Smooth muscle cell (in vitro differentiated cells): ENCODE measurements around the gene FBRSL1. TPM values are rescaled to one million over a fixed set of nuclear protein-coding genes. Genes with fewer than 3 reads are reported as not detected.

Source experiments
- DNase-seq: peaks from one replicate; lab custom pipeline; 2025; ENCODE audit not compliant: unreplicated experiment; lab: John Stamatoyannopoulos, UW
- H2AFZ ChIP-seq: fragments of 200-600 bp; sonication (generic); 2 replicates; pipeline ENCODE4 v1.6.0; 2016; ENCODE audit warnings: antibody characterized with exemption, low read depth, mild to moderate bottlenecking
- H3F3A ChIP-seq: fragments of 200-600 bp; sonication (generic); 2 replicates; pipeline ENCODE4 v1.6.0; 2017; ENCODE audit warnings: antibody characterized with exemption, low read depth
- H3K27ac ChIP-seq: fragments of 200-600 bp; sonication (generic); 2 replicates; pipeline ENCODE4 v1.5.1; 2016; ENCODE audit warnings: low read depth, mild to moderate bottlenecking
- H3K27me3 ChIP-seq: fragments of 200-600 bp; sonication (generic); 2 replicates; pipeline ENCODE4 v1.6.1; 2016; ENCODE audit warnings: low read depth, mild to moderate bottlenecking
- H3K36me3 ChIP-seq: fragments of 200-600 bp; sonication (generic); 2 replicates; pipeline ENCODE4 v1.5.1; 2016; ENCODE audit warnings: low read depth
- H3K4me1 ChIP-seq: fragments of 200-600 bp; sonication (generic); 2 replicates; pipeline ENCODE4 v1.5.1; 2016; ENCODE audit warnings: low read depth
- H3K4me2 ChIP-seq: fragments of 200-600 bp; sonication (generic); 2 replicates; pipeline ENCODE4 v1.6.0; 2016; ENCODE audit warnings: mild to moderate bottlenecking
- H3K4me3 ChIP-seq: fragments of 200-600 bp; sonication (generic); 2 replicates; pipeline ENCODE4 v1.5.1; 2016; ENCODE audit warnings: mild to moderate bottlenecking
- H3K79me2 ChIP-seq: fragments of 200-600 bp; sonication (generic); 2 replicates; pipeline ENCODE4 v1.6.0; 2016; ENCODE audit warnings: low read depth, mild to moderate bottlenecking
- H3K9ac ChIP-seq: fragments of 200-600 bp; sonication (generic); 2 replicates; pipeline ENCODE4 v1.6.0; 2016; ENCODE audit warnings: low read depth
- H3K9me3 ChIP-seq: fragments of 200-600 bp; sonication (generic); replicated peaks from 2 replicates; pipeline ENCODE4 v1.5.1; 2016; ENCODE audit warnings: low read depth
- H4K20me1 ChIP-seq: fragments of 200-600 bp; sonication (generic); 2 replicates; pipeline ENCODE4 v1.6.0; 2016; ENCODE audit warnings: low read depth
- WGBS: methylation state at CpG from one replicate; pipeline ENCODE4 v1.1.7; 2016; ENCODE audit warnings: low lambda C conversion rate; 5-methylcytosine and 5-hydroxymethylcytosine counted together
- polyA plus RNA-seq: library from polyadenylated mRNA; unstranded; fragments of >200 nt; fragmentation: Nextera tagmentation; extraction: Ambion mirVana; gene quantifications from 2 replicates; pipeline ENCODE4 v1.2.1, GENCODE V29; 2016
- total RNA-seq: library from RNA; depleted of rRNA; stranded (reverse); fragments of >200 nt; gene quantifications from 2 replicates; pipeline ENCODE4 v1.2.3, GENCODE V29; 2014
- TF ChIP-seq, protein P1 (sequence below): fragments of 200-600 bp; sonication (generic); IDR thresholded peaks from 2 replicates; pipeline ENCODE4 v1.5.1; 2017; ENCODE audit warnings: borderline replicate concordance, mild to moderate bottlenecking, antibody characterized with exemption; ENCODE audit not compliant: insufficient read depth, poor library complexity, severe bottlenecking

Gene FBRSL1
- total and polyA plus RNA-seq, 2 experiments from 2014 or later: 7.9 to 17.6 TPM

DNA sequence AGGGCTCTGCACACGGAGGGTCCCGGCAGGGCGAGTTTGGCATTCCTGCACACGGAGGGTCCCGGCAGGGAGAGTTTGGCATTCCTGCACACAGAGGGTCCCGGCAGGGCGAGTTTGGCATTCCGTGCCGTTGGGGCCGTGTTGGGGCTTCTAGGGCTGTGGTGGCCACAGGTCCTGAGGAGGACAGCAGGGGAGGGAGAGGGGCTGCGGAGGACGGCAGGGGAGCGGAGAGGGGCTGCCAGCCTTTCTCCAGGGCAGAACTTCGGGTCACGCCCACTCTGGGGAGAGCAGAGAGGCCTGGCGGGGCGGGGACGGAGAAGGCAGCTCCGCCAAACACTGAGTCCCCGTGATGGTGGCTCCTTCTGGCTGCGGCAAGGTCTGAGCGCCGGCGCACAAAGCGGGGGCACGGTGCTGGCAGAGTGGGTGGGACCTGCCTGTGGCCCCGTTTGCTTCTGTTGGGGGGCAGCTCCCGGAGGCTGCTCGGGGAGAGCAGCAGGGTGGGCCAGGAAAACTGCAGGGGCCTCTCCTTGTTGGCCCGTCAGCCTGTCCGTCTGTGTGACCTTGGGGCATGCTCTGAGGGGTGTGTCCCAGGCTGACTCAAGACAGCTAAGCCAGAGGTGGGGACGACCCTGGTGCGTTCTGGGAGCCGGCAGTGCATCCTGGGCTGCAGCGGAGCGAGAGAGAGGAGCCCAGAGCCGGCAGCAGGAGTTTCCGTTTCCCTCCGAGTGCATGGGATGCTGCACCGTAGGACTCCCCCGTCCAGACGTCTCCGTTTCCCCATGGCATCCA is 60.3 kb downstream of the FBRSL1 start:
- DNase-seq: no peak
- H2AFZ ChIP-seq: no peak overlapping the region
- H3K27me3 ChIP-seq: no peaks in the 10 kb centered on the region
- H3K4me3 ChIP-seq: peak overlapping the region; percentile 13
- whole genome bisulfite sequencing: 32% methylated on average over 38 of the region's 43 CpGs
- no peaks in the 10 kb centered on the region for H3K79me2 ChIP-seq
- peaks cover 66% of the 10 kb centered on the region for H4K20me1 ChIP-seq
- H3F3A ChIP-seq: no peaks in the 10 kb centered on the region
- no peaks in the 10 kb centered on the region for H3K9me3 ChIP-seq
- no peak overlapping the region for H3K27ac ChIP-seq
- H3K4me2 ChIP-seq: no peak overlapping the region
- TF ChIP-seq, protein P1, sequence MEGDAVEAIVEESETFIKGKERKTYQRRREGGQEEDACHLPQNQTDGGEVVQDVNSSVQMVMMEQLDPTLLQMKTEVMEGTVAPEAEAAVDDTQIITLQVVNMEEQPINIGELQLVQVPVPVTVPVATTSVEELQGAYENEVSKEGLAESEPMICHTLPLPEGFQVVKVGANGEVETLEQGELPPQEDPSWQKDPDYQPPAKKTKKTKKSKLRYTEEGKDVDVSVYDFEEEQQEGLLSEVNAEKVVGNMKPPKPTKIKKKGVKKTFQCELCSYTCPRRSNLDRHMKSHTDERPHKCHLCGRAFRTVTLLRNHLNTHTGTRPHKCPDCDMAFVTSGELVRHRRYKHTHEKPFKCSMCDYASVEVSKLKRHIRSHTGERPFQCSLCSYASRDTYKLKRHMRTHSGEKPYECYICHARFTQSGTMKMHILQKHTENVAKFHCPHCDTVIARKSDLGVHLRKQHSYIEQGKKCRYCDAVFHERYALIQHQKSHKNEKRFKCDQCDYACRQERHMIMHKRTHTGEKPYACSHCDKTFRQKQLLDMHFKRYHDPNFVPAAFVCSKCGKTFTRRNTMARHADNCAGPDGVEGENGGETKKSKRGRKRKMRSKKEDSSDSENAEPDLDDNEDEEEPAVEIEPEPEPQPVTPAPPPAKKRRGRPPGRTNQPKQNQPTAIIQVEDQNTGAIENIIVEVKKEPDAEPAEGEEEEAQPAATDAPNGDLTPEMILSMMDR: no peak
- no peaks in the 10 kb centered on the region for H3K36me3 ChIP-seq
- no peak overlapping the region for H3K9ac ChIP-seq
- H3K4me1 ChIP-seq: no peaks in the 10 kb centered on the region

DNA sequence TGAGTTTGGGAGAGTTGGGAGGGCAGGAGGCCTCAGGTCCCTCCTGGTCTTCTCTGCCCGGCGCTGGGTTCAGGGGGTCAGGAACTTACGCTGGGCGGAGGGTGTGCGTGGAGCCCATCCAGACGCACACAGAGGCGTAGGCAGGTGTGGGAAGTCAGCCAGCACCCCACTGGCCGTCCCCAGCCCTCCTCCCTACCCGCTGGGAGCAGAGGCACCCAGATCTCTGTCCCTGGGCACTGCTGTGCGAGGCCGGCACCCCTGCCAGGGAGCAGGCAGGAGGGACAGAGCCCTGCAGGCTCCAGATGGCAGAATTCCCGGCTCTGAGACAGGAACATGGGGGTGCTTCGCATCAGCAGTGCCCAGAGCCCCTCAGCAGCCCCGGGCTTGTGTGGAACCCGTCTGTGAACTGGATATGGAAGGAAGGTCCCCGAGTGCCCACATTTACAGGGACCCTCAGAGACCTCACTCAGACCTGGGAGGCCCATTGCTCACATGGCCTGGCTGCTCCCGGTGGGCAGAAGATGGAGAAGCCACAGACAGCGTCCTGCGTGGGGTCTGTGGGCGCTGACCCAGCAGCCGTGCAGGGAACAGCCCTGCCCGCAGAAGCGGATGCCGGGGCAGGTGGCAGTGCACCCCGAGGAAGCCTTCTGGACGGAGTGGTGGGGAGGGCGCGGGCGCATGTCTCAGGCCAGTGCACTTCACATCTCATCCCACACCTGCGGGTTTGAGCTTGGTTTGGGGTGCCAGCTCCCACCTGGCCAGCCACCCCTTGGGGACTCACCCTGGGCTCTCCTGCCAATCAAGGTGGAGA is 61.1 kb downstream of the FBRSL1 start:
- H3K4me2 ChIP-seq: no peak overlapping the region
- no peaks in the 10 kb centered on the region for H3K4me1 ChIP-seq
- 96% methylated on average over 30 of the region's 30 CpGs for WGBS
- H3F3A ChIP-seq: no peaks in the 10 kb centered on the region
- no peak overlapping the region for H3K27ac ChIP-seq
- H4K20me1 ChIP-seq: peaks cover 63% of the 10 kb centered on the region
- H3K9me3 ChIP-seq: no peaks in the 10 kb centered on the region
- no peaks in the 10 kb centered on the region for H3K36me3 ChIP-seq
- no peaks in the 10 kb centered on the region for H3K79me2 ChIP-seq
- no peak overlapping the region for H3K4me3 ChIP-seq
- no peak for DNase-seq
- no peak overlapping the region for H3K9ac ChIP-seq
- no peak overlapping the region for H2AFZ ChIP-seq
- TF ChIP-seq, protein P1: no peak
- H3K27me3 ChIP-seq: no peaks in the 10 kb centered on the region

DNA sequence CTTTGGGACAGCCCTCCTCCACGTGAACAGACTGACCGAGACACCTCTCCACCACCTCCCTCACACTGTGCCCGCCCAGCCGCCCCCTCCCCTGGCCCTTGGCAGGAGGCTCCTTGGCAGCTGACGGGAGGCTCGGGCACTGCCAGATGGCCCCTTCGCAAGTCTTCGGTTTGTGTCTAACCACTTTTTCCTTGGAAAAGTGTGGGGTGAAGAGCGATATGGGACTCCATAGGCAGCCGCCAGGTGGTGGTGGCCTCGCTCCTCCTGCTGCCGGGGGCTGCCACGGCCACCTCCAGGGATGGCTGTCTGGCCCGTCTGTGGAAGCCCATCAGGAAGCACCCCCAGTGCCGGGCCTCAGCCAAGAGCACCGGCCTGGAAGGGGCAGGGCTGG is 61.7 kb downstream of the FBRSL1 start:
- no peak overlapping the region for H3K4me3 ChIP-seq
- no peaks in the 10 kb centered on the region for H3K36me3 ChIP-seq
- TF ChIP-seq, protein P1: no peak
- H4K20me1 ChIP-seq: peaks cover 57% of the 10 kb centered on the region
- H3K9ac ChIP-seq: no peak overlapping the region
- 97% methylated on average over 14 of the region's 16 CpGs for WGBS
- no peak overlapping the region for H3K4me2 ChIP-seq
- H3K27ac ChIP-seq: no peak overlapping the region
- no peak overlapping the region for H2AFZ ChIP-seq
- H3F3A ChIP-seq: no peaks in the 10 kb centered on the region
- no peaks in the 10 kb centered on the region for H3K79me2 ChIP-seq
- H3K9me3 ChIP-seq: no peaks in the 10 kb centered on the region
- H3K4me1 ChIP-seq: no peaks in the 10 kb centered on the region
- no peak for DNase-seq
- H3K27me3 ChIP-seq: no peaks in the 10 kb centered on the region
